ENCODE measurements around the gene CHCT1. TPM values are rescaled to one million over a fixed set of nuclear protein-coding genes. Genes with fewer than 3 reads are reported as not detected.

Gene CHCT1
- polyA plus RNA-seq, 5 donors = 0.19 TPM; not detected in 4

DNA sequence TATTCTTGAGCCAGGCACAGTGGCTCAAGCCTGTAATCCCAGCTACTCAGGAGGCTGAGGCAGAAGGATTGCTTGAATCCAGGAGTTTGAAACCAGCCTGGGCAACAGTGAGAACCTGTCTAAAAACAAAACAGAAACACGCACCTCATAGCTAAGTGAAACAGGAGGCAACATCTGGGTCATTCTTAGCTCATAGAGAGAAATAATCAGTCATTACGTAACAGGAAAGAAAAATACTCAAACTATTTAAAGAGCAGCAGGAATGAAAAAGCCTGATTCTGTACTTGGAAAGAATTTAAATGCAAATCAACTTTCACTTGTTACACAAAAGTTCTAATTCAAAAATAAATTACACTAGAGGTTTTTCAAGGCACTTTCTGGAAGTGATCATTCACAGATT, 17.2 kb downstream of the CHCT1 start:
- DNase-seq = no peak

DNA sequence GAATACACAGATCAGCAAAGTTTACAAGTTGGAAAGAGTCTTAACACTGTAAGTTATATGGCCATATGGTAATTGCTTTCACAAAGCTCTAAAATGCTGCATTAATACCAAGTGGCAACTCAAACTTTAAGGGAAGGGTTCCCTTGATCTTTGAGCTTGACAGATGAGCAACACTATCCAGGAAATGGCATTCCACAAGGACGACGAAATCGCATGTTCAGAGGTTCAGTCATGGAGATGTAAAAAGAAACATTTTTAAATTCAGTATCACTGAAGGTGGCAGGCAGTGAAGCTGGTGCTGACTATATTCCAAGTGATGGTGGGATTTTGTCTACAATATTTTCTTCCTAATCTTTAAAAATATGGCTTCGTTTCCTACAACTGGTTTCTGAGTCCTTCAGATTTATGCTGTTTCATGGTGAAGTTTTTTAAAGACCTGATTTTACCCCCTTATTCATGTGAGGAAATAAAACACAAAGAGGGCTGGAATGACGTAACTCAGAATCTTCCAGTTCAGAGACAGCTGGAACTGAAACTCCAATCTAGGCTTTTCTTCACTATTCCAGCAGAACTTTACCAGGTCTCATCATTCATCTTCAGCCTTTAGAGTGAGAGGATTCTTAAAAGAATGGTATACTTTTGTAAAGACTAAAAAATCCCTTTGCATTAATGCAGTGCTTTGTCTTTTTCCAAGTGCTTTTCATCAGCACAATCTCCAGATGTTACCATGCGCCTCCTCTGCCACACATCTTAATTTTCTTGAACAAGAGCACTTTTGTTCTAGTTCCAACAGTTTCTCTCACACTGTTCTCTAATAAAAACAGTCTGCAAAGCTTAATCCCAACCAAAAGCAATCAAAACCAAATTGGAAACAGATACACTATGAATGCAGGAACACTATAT, 20.2 kb downstream of the CHCT1 start:
- no peak for DNase-seq

DNA sequence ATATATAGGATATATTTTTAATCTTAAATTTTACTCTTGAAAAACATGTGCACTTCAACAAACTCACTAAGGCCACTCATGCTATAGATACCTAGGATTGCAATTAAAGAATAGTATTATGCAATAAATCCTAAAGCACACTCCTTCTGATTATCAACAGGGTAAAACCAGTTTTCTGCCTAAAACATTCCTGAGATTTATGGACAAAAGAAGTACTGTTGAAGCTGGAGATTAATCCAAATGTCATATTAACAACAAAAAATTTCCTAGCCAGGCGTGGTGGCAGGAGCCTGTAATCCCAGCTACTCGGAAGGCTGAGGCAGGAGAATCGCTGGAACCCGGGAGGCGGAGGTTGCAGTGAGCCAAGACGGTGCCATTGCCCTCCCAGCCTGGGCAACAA, 21.4 kb downstream of the CHCT1 start:
- DNase-seq = no peak

DNA sequence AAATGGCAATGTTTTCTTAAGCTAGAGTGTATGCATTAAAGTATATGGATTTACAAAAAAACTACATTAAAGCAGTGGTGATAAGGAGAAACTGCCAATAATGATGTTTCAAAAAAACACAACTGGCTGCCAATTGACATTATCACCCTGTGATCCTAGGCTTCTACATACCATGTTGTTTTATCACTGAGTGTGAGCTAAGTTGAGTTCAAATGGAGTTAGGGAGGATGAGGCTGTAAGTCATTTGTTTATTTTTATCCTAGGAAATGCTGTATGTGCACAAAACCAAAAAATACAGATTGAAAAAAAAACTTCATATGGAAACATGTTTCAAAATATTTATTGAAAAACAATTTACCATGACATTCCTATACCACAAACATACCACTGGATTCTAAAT, 22.9 kb downstream of the CHCT1 start:
- DNase-seq = no peak

DNA sequence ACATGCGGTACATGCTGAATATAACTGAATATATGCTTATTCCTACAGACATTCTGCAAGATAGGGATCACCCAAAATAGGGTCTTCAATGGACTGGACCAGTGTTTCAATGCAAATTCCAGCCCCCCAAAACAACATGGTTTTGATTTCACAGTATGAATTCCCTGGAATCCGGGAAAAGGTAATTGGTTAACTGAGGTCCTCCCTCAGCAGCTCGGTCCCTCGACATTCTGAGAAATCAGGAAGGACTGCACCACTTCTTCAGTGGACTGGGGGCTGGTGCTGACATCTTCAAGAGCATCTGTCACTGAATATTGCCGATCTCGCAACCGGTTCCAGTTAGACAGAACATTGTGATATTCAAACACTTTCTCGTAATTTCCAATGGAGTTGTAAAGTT, 25.1 kb downstream of the CHCT1 start:
- DNase-seq = no peak

DNA sequence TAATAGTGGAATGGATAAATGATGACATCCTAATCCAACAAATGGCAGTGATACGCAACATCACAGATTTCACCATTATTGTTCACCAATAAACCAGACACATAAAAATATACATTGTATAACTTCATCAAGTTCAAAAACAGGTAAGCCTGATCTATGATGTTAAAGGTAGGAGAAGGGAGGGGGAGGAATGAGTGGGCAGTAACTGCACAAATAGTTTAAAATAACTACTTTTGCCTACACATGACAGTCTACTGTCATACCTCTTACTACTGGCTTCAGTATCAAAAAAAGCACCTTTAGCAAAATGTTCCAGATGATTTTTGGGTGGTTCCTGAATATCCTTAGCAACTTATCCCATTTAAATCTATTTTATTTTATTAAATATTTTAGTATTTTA, 28.8 kb downstream of the CHCT1 start:
- no peak for DNase-seq

DNA sequence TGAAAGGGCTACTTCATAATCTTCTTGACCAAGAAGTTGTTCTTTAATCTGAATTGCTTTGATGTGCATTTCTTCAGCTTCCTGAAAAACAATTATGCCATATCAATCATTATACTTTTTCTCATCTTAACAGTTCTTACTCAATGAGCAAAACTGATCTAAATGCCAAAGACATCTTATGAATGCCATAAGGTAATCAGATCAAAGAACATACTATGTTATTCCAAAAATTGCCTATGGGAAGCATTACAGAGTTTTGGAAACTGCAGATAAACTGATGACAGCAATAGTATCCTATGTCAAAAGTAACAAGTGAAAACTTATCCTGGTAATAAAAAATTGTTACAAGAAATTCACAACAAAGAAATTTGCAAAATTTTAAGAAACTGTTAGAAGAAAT, 29.7 kb downstream of the CHCT1 start:
- no peak for DNase-seq

DNA sequence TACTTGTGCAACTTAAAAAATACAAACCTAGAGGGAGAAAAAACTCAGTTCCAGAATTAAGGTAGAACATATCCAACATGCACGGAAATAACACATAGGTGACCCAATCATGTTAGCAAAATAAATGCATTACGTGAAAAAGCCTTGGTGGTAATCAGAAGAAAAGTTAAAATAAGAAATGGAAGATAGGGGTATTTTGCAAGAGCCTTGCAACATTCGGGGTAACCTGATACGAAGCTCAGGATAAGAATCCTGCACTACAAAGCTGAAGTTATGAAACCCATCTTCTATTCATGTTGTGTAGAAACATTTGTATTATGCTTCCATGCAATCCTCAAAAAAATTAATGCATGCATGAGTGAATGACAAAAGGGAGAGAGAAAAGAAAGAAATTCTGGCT, 33.1 kb downstream of the CHCT1 start:
- no peak for DNase-seq

DNA sequence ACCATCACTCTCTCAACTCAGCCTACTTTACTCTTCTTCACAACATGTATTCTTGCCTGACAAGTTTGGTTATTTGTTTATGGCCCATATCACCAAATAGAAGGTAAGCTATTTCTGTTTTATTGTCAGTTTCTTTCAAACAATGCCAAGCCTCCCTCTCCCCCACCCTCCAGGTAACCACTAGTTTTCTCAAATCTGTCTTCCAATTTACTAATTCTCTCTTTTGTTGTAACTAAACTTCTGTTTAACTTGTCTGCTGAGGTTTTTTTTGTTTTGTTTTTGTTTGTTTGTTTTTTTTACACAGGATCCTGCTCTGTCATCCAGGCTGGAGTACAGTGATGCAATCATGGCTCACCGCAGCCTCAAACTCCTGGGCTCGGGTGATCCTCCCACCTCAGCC, 34.9 kb downstream of the CHCT1 start:
- DNase-seq = no peak

DNA sequence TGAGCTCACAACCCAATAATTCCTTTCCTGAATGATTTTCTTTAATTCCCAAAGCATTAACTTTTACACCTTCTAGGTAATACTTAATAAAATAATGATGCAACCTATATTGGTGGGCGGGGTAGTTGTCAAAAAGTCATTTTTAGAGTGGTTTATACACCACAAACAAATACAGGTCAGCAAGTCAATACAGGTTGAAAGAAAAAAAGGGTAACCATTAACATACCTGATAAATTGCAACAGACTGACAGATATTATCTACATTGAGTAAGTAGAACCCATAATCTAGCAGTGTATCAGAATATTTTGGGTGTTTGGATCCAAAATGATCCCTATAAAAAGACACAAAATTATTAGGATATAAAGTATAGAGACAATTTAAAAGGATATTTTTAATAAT, 39.3 kb downstream of the CHCT1 start:
- no peak for DNase-seq

DNA sequence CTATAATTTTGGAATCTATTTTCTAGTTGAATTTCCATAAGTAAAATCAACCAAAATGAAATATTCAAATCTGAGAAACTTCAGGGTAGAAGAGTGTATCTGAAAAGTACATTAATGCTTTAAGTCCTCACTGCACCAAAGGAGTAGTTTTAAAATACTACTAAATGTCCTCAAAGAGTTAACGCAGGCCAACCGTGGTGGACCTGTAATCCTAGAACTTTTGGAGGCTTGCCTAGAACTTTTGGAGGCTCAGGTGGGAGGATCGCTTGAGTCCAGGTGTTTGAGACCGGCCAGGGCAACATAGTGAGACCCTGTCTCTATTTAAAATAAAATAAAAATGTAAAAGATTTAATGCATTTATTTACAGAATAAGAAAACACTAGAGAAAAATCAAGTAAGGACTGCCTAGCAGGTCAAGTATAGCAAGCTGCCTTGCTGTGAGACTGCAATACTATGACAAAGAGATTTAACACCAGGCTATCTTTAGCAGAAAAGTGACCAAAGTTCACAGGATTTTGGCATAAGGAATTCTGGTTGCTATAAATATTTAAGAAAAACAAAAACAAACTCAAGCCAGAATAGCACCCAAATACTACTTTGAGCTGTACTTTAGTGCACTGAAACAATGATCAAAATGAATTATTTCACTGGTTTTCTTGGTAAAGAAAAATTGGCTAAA, 41.0 kb downstream of the CHCT1 start:
- no peak for DNase-seq

DNA sequence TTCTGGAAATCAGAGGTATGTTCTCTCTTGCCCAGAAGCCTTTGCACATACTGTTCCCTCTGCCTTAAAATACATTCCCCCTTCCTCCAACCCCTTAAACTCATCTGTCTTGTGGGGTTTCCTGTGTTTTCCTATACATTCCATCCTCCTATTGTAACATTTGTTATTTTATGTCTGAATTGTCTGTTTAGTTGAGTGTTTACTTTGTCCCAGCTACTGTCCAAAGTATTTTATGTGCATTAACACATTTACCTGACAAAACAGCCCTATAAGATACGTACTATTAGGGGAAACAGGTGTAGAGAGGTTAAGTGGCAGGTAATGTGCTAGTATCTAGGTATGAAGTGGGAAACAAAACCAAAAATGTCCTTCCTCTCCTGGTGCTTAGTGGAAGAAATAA, 42.1 kb downstream of the CHCT1 start:
- DNase-seq = no peak

DNA sequence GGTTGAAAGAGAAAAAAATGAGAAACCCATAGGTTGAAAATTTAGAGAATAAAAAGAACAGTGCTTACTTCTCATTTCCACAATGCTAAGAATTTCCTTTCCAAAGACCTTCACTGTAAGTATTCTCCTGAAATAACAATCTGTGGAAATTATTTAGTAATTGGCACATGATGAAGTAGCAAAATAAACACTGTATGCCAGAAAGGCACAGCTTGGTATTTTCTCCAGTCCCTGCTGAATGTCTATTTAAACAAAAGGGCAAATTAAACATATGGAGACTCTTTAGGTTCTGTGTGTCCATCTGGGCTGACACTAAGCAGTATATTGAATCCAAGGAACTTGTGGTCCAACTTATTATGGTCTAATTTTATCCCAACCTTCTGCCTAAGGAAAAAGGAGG, 46.1 kb downstream of the CHCT1 start:
- DNase-seq = no peak

DNA sequence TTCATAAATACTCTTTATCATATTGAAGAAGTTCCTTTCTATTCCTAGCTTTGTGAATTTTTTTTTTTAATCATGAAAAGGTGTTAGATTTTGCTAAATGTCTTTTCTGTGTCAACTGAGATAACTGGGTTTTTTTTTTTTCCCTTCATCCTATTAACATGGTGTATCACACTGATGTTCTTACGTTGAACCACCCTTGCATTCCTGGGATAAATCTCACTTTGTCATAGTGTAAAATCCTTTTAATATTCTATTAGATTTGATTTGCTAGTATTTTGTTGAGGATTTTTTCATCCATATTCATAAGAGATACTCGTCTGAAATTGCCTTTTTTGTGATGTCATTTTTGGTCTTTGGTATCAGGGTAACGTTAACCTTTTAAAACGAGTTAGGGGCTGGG, 49.2 kb downstream of the CHCT1 start:
- no peak for DNase-seq

DNA sequence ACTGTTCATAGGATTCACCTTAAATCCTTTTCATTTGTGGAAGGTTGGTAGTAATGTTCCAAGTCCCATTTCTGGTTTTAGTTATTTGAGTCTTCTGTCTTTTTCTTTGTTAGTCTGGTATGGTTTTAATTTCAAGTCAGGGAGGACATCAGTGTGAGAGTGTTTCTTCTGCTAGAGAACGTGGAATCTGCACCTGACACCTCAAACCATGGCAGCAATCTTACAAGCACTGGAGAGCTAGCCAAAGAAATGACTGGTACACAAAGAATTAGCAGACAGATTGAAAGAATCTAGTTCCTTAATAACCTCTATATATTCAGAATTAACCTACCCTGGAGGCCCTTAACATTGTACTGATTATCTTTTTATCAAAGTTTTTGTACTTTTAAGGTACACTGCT, 50.2 kb downstream of the CHCT1 start:
- DNase-seq = no peak

DNA sequence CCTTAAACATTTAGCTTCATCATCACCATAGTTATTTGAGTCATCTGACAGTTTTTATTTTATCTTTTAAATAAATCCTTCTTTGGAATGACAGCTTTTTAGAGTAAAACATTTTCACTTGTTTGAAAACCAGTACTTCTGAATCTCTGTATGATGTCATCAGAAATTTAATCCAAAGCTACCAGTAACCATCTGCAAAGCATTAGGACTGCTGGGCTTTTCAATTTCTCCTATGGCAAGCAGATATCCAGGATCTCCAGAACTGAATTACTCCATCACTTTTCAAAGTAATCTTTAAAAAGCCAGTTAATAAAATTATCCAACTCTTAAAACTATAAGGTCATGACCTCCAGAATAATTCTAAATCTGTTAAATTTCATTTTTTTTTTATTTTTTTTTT, 51.5 kb downstream of the CHCT1 start:
- no peak for DNase-seq

Other genes starting within 250 kb of the CHCT1 start
- gene USP32, start 30.4 kb upstream of the CHCT1 start, polyA plus RNA-seq (ENCODE audit: insufficient read depth in 1 of 5, insufficient read length in 5 of 5, low replicate concordance in 1 of 5) = 10 to 100 TPM; 28.0 to 41.0 (median 34.7) TPM
- gene APPBP2, start 103.8 kb downstream of the CHCT1 start, polyA plus RNA-seq (ENCODE audit: insufficient read depth in 1 of 5, insufficient read length in 5 of 5, low replicate concordance in 1 of 5) = 10 to 100 TPM; 41.0 to 72.6 (median 67.1) TPM
- 10 to 100 TPM; 19.8 to 27.7 (median 21.8) TPM for gene PPM1D, start 177.7 kb downstream of the CHCT1 start, polyA plus RNA-seq (ENCODE audit: insufficient read depth in 1 of 5, insufficient read length in 5 of 5, low replicate concordance in 1 of 5)